ENCODE data around the gene SATB2. TPM values are rescaled to one million over a fixed set of nuclear protein-coding genes. Genes with fewer than 3 reads are reported as not detected.

Gene SATB2
- total RNA-seq, 1 donor from 2014 or later, result 7.4 TPM

GRCh38 chr2:199434555-199434954 lies 23.2 kb downstream of the SATB2 start:
- no peak for TF ChIP-seq CTCF (IDR thresholded peaks at IDR 0.05)
- TF ChIP-seq POLR2A (IDR thresholded peaks at IDR 0.05), result no peak
- TF ChIP-seq POLR2AphosphoS5 (IDR thresholded peaks at IDR 0.05; ENCODE audit: insufficient read depth in 1 of 2, low read depth in 1 of 2), result no peak
- no peak for DNase-seq (ENCODE audit: extremely low spot score in 2 of 2)
- Histone ChIP-seq H3K4me1 (no peaks in the 10 kb centered on the region), H3K36me3 (no peaks in the 10 kb centered on the region), H3K4me3 (no peak overlapping the region), H3K27ac (no peak overlapping the region), H3K9me3 (no peaks in the 10 kb centered on the region), H3K27me3 (no peaks in the 10 kb centered on the region)
- intact Hi-C loops (cut with DNase I), result no loop called here

DNA sequence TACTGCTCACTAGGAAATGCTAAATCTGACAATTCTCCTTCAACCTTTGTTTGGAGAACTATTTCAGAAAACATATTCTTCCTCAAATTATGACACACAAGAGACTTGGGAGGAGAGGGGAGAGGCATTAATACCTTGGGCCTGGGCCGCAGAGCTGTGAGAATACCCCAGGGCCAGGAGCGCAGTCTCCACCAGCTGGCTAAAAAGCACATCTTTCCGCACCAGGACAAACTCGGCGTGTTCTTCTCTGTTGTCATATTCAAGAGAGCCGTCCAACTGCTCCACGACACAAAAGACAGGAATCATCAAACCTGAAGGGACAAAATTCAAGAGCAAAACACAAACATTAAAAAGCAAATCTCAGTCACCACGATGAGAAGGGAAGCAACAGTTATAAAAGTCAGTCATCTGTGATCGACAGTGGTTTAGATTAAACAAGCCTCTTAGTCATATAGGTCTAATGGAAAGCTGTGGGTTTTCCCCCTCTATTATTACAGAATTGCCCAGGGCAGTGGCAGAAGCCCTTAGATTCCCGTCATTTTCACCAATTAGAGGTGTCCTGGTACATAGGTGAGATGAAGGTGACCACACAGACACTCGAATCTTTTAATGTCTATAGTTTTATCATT lies 24.4 kb downstream of the SATB2 start:
- no peak for DNase-seq (ENCODE audit: extremely low spot score in 2 of 2)
- Histone ChIP-seq H3K4me1 (no peaks in the 10 kb centered on the region), H3K4me3 (no peak overlapping the region), H3K36me3 (no peaks in the 10 kb centered on the region), H3K27me3 (no peaks in the 10 kb centered on the region), H3K27ac (no peak overlapping the region), H3K9me3 (no peaks in the 10 kb centered on the region)
- intact Hi-C loops (cut with DNase I), result no loop called here
- no peak for TF ChIP-seq POLR2AphosphoS5 (IDR thresholded peaks at IDR 0.05; ENCODE audit: insufficient read depth in 1 of 2, low read depth in 1 of 2)
- no peak for TF ChIP-seq CTCF (IDR thresholded peaks at IDR 0.05)

DNA sequence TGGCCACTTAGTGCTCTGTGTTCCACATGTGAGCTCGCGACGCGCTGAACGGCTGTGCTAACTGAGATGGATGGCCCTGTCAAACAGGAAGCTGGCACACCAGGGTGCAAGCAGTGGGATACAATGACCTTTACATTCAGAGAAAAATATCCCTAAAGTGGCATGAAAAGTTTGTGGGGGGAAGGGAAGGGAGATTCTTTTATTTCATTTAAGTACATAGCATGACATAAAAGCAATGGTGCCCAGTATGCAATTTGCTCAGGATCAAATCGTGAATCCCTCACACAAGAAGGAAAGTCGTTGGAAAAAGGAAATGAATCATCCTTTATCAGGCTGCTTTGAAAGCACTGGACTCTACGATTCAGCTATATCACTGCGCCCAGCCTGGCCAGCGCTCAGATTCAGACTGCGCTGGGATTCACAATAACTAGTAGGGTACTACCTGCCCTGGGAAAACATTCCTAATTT lies 26.0 kb downstream of the SATB2 start:
- no peak for DNase-seq (ENCODE audit: extremely low spot score in 2 of 2)
- no peak for TF ChIP-seq CTCF (IDR thresholded peaks at IDR 0.05)
- no peak for TF ChIP-seq POLR2AphosphoS5 (IDR thresholded peaks at IDR 0.05; ENCODE audit: insufficient read depth in 1 of 2, low read depth in 1 of 2)
- TF ChIP-seq POLR2A (IDR thresholded peaks at IDR 0.05), result no peak
- intact Hi-C loops (cut with DNase I), result no loop called here
- Histone ChIP-seq H3K27me3 (no peaks in the 10 kb centered on the region), H3K27ac (no peak overlapping the region), H3K36me3 (no peaks in the 10 kb centered on the region), H3K4me3 (no peak overlapping the region), H3K9me3 (no peaks in the 10 kb centered on the region), H3K4me1 (no peaks in the 10 kb centered on the region)

- no peak for DNase-seq (ENCODE audit: extremely low spot score in 2 of 2)
- no peak overlapping the region for H3K27ac ChIP-seq
- H3K9me3 ChIP-seq, result no peaks in the 10 kb centered on the region
- intact Hi-C loops (cut with DNase I), result no loop called here
- no peaks in the 10 kb centered on the region for H3K4me1 ChIP-seq
- no peaks in the 10 kb centered on the region for H3K27me3 ChIP-seq
- no peak overlapping the region for H3K4me3 ChIP-seq
- no peaks in the 10 kb centered on the region for H3K36me3 ChIP-seq
- TF ChIP-seq CTCF (IDR thresholded peaks at IDR 0.05) (no peak), POLR2AphosphoS5 (IDR thresholded peaks at IDR 0.05; ENCODE audit: insufficient read depth in 1 of 2, low read depth in 1 of 2) (no peak), POLR2A (IDR thresholded peaks at IDR 0.05) (no peak)
These were observed 27.5 kb downstream of the SATB2 start for GRCh38 chr2:199430214-199430613.

- Histone ChIP-seq H3K27ac (no peak overlapping the region), H3K9me3 (no peaks in the 10 kb centered on the region), H3K36me3 (no peaks in the 10 kb centered on the region), H3K4me3 (no peak overlapping the region), H3K4me1 (no peaks in the 10 kb centered on the region), H3K27me3 (no peaks in the 10 kb centered on the region)
- TF ChIP-seq CTCF (IDR thresholded peaks at IDR 0.05) (no peak), POLR2A (IDR thresholded peaks at IDR 0.05) (no peak), POLR2AphosphoS5 (IDR thresholded peaks at IDR 0.05; ENCODE audit: insufficient read depth in 1 of 2, low read depth in 1 of 2) (no peak)
- intact Hi-C loops (cut with DNase I), result no loop called here
- DNase-seq (ENCODE audit: extremely low spot score in 2 of 2), result no peak
These were observed 29.4 kb downstream of the SATB2 start for GRCh38 chr2:199428291-199428690.
